Heart left ventricle (tissue), 13 donors: ENCODE results near the gene ZNF771.

Experiments
- POLR2A ChIP-seq, 2 donors: fragments of 450-650 bp; IDR thresholded peaks; one replicate each; pipeline ENCODE4 v1.6.1; 2017; ENCODE audit warnings: antibody characterized with exemption in 2 of 2, mild to moderate bottlenecking in 2 of 2, moderate library complexity in 2 of 2
- TF ChIP-seq, protein P1 (sequence below), 12 donors: fragments of 200-600 bp; sonication (generic) in 4 of 12; IDR thresholded peaks; one replicate each; pipeline versions ENCODE4 v1.5.0 to v1.8.0; 2018 to 2022; ENCODE audit warnings: antibody characterized with exemption in 12 of 12, mild to moderate bottlenecking in 5 of 12
- donor health status: ischemic (EF 13 %, LVEDD 7.1; RV severe dilation, severe dysfunction).
- donor health status: DM: no; HTN: yes; CAD: no.
- donor health status: DM: no; HTN: no; CAD: no.
- donor health status: ischemic (EF 25% LVEDD 6.9; RV normal size, moderate dysfunction).
- donor health status: ischemic (EF 25% LVEDD 5.7; RV mildly dilated, moderate dysfunction).
- donor health status: ischemic (EF 35%, LVEDD 5.7; RV mildly dilated, moderate dysfunction).
- donor health status: nonischemic (EF 11% LVEDD 7.7; RV severe dilation, severe dysfunction).
- donor health status: DM: yes; HTN: yes; CAD: no.
- donor health status: PGD.
- donor health status: ischemic (EF 29% LVEDD 5.4; RV normal size, mild dysfunction).
- donor health status: nonischemic (EF 23%, LVEDD 6.1; RV moderate dilation, normal function).

- TF ChIP-seq, protein P1, sequence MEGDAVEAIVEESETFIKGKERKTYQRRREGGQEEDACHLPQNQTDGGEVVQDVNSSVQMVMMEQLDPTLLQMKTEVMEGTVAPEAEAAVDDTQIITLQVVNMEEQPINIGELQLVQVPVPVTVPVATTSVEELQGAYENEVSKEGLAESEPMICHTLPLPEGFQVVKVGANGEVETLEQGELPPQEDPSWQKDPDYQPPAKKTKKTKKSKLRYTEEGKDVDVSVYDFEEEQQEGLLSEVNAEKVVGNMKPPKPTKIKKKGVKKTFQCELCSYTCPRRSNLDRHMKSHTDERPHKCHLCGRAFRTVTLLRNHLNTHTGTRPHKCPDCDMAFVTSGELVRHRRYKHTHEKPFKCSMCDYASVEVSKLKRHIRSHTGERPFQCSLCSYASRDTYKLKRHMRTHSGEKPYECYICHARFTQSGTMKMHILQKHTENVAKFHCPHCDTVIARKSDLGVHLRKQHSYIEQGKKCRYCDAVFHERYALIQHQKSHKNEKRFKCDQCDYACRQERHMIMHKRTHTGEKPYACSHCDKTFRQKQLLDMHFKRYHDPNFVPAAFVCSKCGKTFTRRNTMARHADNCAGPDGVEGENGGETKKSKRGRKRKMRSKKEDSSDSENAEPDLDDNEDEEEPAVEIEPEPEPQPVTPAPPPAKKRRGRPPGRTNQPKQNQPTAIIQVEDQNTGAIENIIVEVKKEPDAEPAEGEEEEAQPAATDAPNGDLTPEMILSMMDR (IDR thresholded peaks at IDR 0.05): no peak
- TF ChIP-seq POLR2A (IDR thresholded peaks at IDR 0.05): no peak
Observed at GRCh38 chr16:30416624-30417528, 9.5 kb downstream of the ZNF771 start.
